ENCODE measurements around the gene MEF2D. TPM values are rescaled to one million over a fixed set of nuclear protein-coding genes. Genes with fewer than 3 reads are reported as not detected.

The MEF2D gene
- total RNA-seq, 1 donor from 2014 or later, result 37.8 TPM

- TF ChIP-seq, protein P1, sequence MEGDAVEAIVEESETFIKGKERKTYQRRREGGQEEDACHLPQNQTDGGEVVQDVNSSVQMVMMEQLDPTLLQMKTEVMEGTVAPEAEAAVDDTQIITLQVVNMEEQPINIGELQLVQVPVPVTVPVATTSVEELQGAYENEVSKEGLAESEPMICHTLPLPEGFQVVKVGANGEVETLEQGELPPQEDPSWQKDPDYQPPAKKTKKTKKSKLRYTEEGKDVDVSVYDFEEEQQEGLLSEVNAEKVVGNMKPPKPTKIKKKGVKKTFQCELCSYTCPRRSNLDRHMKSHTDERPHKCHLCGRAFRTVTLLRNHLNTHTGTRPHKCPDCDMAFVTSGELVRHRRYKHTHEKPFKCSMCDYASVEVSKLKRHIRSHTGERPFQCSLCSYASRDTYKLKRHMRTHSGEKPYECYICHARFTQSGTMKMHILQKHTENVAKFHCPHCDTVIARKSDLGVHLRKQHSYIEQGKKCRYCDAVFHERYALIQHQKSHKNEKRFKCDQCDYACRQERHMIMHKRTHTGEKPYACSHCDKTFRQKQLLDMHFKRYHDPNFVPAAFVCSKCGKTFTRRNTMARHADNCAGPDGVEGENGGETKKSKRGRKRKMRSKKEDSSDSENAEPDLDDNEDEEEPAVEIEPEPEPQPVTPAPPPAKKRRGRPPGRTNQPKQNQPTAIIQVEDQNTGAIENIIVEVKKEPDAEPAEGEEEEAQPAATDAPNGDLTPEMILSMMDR (IDR thresholded peaks at IDR 0.05; ENCODE audit: unreplicated experiment), result no peak
- Mint-ChIP-seq H3K4me1 (peaks cover 5% of the 10 kb centered on the region), H3K9me3 (no peaks in the 10 kb centered on the region), H3K36me3 (peaks cover 18% of the 10 kb centered on the region), H3K27me3 (ENCODE audit: low read depth) (no peaks in the 10 kb centered on the region), H3K4me3 (no peak overlapping the region), H3K27ac (no peak overlapping the region)
- no peak for DNase-seq (ENCODE audit: low spot score in 2 of 2, unreplicated experiment in 2 of 2)
Observed at GRCh38 chr1:156530006-156530405, 29.4 kb upstream of the MEF2D start.

GRCh38 chr1:156528875-156529425, 28.4 kb upstream of the MEF2D start:
- TF ChIP-seq, protein P1 (IDR thresholded peaks at IDR 0.05; ENCODE audit: unreplicated experiment), result no peak
- H3K36me3 Mint-ChIP-seq, result peaks cover 18% of the 10 kb centered on the region
- peaks cover 12% of the 10 kb centered on the region for H3K4me1 Mint-ChIP-seq
- H3K4me3 Mint-ChIP-seq, result no peak overlapping the region
- no peaks in the 10 kb centered on the region for H3K27me3 Mint-ChIP-seq (ENCODE audit: low read depth)
- no peak for DNase-seq (ENCODE audit: low spot score in 2 of 2, unreplicated experiment in 2 of 2)
- no peaks in the 10 kb centered on the region for H3K9me3 Mint-ChIP-seq
- no peak overlapping the region for H3K27ac Mint-ChIP-seq

DNA sequence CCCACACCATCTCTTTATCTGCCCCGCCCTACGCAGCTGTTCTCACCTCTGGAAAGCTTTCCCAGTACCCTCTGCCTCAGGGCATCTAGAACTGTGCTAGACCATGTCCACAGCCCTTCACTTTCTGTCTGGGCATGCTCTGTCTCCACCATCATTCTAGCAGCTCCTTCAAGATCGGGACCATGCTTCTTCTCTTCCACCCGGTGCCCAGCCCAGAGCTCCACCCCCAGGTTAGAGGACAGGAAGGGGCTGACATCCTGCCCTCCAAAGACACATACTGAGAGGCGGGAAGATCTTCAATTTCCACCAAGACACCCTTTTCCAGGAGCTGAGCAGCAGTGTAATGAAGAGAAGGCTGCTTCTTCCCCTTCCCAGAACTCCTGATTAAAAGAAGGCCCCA, 27.7 kb upstream of the MEF2D start:
- TF ChIP-seq, protein P1 (IDR thresholded peaks at IDR 0.05; ENCODE audit: unreplicated experiment), result no peak
- no peaks in the 10 kb centered on the region for H3K9me3 Mint-ChIP-seq
- H3K27ac Mint-ChIP-seq, result no peak overlapping the region
- H3K4me3 Mint-ChIP-seq, result no peak overlapping the region
- H3K4me1 Mint-ChIP-seq, result peaks cover 12% of the 10 kb centered on the region
- no peak for DNase-seq (ENCODE audit: low spot score in 2 of 2, unreplicated experiment in 2 of 2)
- no peaks in the 10 kb centered on the region for H3K27me3 Mint-ChIP-seq (ENCODE audit: low read depth)
- peaks cover 18% of the 10 kb centered on the region for H3K36me3 Mint-ChIP-seq

DNA sequence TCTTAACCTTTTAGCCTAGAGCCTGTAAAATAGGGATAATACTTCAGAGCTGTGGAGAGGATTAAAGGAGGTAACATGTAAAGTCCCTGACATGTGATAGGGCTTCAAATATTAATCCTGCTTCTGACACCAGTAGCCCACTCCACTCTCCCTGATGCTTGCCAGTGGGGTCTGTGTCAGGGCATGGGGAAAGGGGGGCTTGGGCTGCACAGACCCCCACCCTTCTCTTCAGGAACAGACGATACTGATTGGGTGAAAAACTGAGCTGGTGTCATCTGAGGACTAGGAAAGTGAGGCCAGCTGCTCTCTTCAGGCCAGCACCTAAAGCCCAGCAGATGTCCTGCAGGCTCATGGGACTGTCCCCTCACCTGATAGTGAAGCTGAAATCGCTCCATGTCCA, 27.0 kb upstream of the MEF2D start:
- Mint-ChIP-seq H3K27me3 (ENCODE audit: low read depth) (no peaks in the 10 kb centered on the region), H3K36me3 (peaks cover 18% of the 10 kb centered on the region), H3K9me3 (no peaks in the 10 kb centered on the region), H3K27ac (no peak overlapping the region), H3K4me1 (peaks cover 12% of the 10 kb centered on the region), H3K4me3 (no peak overlapping the region)
- TF ChIP-seq, protein P1 (IDR thresholded peaks at IDR 0.05; ENCODE audit: unreplicated experiment), result no peak
- no peak for DNase-seq (ENCODE audit: low spot score in 2 of 2, unreplicated experiment in 2 of 2)

GRCh38 chr1:156525856-156526489, 25.4 kb upstream of the MEF2D start:
- Mint-ChIP-seq H3K27ac (no peak overlapping the region), H3K27me3 (ENCODE audit: low read depth) (no peaks in the 10 kb centered on the region), H3K9me3 (no peaks in the 10 kb centered on the region), H3K36me3 (peaks cover 18% of the 10 kb centered on the region), H3K4me3 (no peak overlapping the region), H3K4me1 (peaks cover 12% of the 10 kb centered on the region)
- DNase-seq (ENCODE audit: low spot score in 2 of 2, unreplicated experiment in 2 of 2), result no peak
- TF ChIP-seq, protein P1 (IDR thresholded peaks at IDR 0.05; ENCODE audit: unreplicated experiment), result no peak

Measured in mesothelial cell of epicardium (in vitro differentiated cells).